GM18505 (cell line): ENCODE data around the gene AIP.

Experiments used
- ATAC-seq: cut with Tn5 transposase; IDR thresholded peaks from one replicate; pipeline ENCODE4 v1.9.1; 2021; ENCODE audit not compliant: unreplicated experiment
- POLR2A ChIP-seq: IDR thresholded peaks from 4 replicates; pipeline ENCODE4 v1.6.1; 2011; ENCODE audit warnings: borderline replicate concordance; ENCODE audit not compliant: insufficient read depth, insufficient read length; ENCODE audit errors: extremely low read depth

Gene AIP

DNA sequence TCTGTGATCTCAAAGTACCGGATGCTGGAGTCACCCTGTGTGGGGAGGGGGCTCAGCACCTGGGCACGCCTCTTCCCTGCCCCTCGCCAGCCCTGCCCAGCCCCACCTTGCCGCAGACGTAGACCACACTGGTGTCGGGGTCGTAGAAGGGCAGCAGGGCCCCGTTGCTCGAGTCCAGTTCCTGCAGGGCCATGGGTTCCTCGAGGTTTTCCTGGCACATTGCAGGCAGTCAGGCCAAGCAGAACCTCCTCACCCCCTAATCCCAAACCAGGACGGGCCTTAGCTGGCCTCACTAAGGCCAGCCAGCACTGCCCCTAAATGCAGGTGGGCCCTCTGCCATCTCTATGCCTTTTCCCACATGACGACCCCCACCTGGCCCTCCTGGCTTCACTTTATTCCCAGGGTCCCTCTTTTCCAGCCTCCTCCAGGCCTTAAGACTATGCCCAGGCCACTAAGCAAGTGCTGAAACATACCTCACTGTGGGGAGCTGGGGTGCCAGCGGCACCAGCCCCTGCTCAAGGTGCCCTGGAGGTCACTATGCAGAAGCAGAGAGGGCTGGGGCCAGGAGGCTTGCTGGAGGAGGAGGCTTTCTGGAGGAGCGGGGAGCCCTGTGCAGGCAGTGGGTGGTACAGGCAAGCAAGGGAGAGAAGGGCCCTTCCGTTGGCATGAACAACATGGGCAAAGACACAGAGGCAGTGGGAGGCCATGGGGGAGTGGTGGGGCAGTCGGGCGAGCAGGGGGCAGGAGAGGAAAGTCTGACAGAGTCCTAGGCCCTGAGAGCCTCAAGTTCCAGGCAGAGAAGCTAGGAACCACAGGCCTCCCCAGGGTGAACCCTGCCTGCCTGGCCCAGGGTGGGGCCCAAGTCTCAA, 42.4 kb upstream of the AIP start:
- no peak for TF ChIP-seq POLR2A
- ATAC-seq = no peak

DNA sequence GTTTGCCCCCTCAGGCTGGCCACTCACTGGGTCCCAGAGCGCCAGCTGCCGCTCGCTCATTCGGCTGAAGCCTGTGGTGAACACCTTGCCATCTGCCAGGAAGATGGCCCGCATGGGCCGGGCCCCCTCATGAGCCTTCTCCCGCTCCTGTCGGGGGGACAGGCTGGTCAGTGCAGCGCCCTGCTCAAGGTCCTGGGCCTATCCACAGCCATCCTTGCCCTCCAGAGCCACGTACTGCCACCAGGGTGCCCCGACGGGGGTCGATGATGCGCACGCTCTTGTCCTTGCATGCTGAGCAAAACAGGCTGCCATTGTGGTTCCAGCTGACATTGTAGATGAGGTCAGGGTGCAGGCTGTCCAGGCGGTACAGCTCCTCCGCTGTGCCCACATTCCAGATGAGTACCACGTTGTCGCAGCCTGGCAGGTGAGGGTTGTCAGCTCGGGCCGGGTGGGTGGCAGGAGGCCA, 41.7 kb upstream of the AIP start:
- ATAC-seq = no peak
- peak; percentile 40 for TF ChIP-seq POLR2A

DNA sequence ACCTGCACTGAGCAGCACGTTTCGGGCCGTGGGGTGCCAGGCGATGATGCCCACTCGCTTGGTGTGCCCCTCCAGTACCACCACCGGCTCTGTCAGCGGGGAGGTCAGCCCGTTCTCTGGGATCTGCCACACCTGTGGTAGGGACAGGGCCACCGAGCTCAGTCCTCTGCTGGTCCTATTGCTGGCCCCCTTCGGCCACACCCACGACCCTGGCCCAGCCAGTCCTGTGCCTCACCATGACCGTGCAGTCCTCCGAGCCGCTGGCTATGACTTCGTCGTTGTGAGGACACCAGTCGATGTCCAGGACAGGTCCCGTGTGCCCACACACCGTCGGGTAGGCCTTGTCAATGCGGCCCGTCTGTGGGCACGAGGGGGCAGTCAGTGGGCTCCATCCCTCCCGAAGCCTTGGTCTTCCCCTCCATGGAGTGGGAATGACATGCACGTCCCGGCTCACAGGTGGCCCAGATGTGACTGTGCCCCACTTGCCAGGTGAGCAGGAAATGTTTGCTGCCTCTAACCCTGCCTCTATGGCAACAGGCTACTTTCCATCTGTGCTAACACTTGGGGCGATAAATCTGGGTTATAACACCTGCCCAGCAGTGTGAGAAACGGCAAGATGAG, 41.0 kb upstream of the AIP start:
- ATAC-seq = no peak
- TF ChIP-seq POLR2A = peak; percentile 7

DNA sequence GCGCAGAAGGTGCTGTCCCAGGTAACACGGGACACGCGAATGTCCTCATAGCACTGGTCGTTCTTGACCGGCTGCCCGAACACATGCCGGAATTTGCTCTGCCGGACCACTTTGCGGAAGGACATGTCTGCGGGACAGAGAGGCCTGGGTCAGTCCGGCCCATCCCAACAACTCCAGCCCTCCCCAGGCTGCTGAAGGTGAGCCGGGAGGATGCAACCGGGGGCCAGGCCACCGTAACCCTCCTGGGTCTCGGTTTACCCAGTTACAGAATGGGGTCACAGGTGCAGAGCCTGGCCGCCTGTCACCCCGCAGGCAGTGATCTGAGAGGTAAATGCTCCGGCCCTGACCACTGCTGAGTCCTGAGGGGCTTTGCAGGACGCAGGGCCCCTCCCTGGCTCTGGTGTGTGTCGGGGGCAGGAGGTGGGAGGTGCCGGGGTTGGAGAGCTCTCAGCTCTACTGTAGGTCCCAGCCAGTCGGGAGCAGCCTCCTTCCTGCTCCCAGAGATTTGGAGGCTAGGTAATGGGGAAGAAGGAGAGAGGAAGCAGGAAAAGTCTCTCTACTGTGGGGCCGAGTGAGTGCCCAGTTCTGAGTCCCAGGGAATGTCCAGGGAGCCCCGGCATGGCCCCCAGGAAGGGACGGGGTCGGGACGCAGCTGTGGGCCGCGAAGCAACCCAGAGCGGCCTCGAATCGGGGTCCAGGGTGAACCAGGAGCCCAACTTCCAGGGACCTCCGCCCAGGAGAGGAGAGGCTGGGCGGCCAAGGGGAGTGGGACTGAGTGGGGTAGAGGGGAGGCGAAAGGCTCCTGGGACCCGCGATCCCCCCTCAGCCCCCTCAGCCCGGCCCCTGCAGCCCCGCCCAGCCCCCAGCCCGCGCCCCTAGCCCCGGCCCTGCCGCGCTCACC, 40.1 kb upstream of the AIP start:
- ATAC-seq = no peak
- peak; percentile 10 for TF ChIP-seq POLR2A

DNA sequence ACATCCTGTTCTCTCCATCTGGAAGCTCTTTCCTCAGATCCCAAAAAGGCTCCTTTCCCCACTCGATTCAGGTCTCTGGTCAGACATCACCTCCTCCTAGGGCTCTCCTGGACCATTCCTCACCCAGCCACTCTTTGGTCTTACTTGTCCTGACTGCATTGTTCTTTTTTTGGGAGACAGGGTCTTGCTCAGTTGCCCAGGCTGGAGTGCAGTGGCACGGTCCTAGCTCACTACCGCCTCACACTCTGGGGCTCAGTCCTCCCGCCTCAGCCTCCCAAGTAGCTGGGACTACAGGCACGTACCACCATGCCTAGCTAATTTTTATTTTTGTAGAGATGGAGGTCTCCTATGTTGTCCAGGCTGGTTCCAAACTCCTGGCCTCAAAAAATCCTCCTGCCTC, 37.3 kb upstream of the AIP start:
- no peak for TF ChIP-seq POLR2A
- no peak for ATAC-seq

DNA sequence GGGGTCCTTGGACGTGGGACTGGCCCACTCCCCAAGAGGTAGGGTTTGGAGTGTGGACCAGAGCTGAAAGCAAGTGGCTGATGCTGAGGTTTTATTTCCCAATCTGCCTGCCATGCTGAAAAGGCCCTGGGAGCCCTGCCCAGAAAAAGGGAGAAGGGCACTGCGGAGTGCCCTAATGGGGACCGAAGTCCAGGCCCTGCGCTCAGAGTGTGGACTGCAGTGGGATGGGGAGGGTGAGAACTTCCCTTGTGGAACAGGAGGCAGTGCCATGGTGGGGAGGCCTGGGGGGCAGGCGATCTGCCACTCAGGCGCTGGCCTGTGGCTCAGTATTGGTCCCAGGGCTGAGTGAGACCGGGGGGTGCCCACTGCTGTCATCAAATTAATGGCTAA, 34.6 kb upstream of the AIP start:
- no peak for ATAC-seq
- TF ChIP-seq POLR2A = no peak

DNA sequence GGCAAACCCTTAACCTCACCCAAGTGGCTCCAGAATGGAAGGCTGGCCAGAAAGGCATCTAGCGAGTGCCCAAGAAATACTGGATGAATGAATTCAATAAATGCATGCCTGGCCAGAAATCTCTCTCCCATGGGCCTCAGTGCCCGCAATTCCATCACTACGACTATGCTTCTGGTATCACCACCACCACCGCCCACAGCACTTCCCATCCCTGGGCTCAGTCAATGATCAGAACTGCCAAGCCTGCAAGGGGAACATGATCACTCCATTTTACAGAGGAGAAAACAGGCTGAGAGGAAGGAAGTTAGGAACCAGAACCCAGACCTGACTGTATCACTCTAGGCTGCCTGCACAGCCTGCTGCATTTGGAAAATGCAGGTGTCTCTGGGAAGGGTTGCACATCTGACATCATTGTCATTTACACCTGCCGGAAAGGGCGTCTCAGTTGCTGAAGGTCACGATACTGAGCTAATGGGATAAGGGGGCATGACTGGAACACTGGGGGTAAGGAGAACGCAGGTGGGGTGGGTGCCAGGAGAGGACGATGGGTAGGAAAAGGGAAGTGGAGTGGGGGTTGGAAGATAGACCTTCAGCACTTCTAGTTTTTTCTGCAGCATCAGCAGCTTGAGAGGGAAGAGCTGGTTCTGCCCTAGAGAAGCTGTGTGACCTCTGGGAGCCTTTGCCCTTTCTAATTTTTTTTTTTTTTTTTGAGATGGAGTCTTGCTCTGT, 33.5 kb upstream of the AIP start:
- ATAC-seq = no peak
- TF ChIP-seq POLR2A = no peak

DNA sequence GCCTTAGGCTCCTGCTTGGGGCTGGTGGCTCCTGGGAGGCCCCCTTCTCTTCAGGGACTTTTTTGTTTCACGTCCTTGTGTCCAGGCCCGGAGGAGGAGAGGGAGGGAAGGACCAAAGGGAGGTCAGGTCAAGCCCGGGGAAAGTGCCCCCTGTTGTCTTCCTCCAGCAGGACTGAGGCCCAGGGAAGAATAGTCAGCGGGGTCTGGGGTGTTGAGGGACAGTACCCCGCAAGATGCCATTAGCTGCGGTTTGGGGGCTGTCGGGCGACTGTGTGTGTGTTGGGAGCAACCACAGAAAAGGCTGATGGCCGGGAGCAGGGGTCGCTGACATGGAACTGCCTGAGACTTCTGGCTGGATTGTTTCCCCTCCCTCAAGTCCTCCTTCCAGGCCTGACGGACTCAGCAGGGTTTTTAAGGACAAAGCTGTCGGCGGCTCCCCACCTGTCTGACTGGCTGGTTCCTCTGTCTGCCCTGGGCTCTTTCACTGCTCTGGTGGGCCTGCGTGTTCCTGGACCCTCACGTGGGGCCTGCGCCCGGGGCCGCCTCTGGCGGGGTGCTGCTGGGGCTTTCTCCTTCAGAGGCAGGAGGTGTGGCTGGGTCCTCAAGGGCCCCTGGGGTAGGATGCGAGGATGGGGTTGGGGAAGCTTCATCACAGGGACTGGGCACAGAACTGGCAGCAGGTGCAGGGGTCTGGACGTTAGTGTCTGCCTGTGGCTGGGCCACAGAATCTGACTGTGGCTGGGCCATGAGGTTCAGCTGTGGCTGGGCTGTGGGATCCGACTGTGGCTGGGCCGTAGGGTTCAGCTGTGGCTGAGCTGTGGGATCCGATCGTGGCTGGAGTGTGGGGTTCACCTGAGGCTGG, 31.8 kb upstream of the AIP start:
- no peak for ATAC-seq
- no peak for TF ChIP-seq POLR2A

DNA sequence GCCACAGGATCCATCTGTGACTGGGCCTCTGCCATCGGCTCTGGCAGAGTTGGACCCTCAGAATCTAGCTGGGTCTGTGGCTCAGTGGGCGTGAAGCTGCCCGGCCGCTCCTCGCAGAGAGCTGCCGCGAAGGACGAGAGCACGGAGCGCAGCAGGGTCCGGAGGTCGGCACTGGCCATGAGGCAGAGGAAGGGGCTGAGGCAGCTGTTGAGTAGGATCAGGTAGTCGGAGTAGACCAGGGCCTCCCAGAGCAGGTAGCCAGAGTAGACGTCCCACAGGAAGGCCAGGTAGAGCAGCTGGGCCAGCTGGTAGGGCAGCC, 31.2 kb upstream of the AIP start:
- no peak for ATAC-seq
- TF ChIP-seq POLR2A = no peak

DNA sequence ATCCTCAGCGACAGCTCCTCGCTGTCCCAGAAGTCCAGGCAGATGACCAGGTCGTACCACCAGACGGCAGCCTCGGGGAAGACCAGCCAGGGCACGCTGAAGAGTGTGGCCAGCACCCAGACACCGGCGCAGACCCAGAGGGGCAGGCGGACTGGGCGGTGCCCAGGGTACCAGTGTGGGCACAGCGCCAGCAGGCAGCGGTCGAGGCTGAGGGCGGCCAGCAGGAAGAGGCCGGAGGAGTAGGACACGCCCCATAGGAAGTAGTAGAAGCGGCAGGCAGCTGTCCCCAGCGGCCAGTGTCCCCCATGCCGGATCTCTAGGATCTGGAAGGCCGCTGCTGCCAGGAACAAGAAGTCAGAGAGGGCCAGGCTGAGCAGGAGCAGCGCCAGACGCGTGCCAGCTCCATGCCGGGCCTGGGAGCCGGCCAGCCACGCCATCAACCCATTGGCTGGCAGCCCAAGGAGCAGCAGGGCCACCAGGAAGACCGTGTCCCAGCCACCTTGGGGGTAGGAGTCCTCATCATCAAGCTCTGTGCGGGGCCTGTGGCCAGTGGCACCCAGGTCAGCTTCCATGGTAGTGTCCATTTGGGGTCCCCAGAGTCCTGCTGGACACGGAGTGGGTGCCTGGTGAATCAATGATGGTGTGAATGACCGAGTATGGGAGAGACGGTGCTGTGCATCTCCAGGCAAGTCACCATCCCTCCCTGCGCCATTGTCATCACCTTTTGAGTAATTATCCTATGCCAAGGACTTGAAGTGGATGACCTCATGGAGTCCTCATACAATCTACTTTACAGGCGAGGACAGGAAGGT, 30.5 kb upstream of the AIP start, which contains the start of gene GPR152:
TSS of gene GPR152 (minus strand) at position 589 of the 812 bp plus-strand sequence. CDS start at position 584, 5 bp downstream.
- ATAC-seq = no peak
- TF ChIP-seq POLR2A = no peak

DNA sequence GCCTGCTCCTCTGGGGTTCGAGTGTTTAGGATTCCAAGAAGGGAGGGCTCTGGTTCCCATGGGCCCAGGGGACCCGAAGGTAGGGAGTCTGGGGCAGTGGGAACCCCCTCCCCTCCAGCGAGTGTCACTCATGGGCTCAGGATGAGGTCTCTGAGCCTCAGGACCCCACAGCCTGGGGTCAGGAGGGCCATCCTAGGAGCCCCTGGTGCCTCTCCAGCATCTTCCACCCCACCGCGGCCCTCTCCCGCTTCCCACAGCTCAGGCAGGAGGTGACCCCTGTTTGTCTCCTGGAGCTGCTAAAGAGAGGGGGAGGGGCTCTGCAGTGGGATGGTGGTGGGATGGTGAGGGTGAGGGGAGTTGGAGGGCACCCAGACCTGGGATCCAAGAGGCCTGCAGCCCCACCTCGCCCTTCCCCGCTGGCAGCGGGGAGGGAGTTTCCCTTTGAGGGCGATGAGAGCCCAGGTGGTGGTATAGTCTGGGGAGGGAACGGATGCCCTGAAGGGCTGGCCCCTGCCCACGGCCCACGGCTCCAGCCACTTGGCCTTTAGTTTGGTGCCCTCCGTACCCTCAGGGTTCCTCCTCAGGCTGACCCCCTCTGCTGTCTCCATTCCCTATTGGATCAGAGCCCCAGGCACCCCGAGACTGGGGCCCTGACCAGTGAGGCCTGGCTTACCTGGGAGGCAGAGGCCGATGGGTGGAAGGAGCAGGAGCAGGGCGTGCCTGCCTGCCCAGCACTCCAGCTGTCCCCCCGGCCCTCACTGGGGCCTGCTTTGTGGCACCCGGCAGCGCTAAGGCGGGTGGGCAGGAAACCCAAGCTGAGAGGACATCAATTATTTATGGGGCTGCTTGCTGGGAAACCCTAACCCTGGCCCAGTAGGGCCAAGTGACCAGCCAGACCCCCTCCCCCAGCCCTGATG, 28.8 kb upstream of the AIP start:
- ATAC-seq = no peak
- no peak for TF ChIP-seq POLR2A

DNA sequence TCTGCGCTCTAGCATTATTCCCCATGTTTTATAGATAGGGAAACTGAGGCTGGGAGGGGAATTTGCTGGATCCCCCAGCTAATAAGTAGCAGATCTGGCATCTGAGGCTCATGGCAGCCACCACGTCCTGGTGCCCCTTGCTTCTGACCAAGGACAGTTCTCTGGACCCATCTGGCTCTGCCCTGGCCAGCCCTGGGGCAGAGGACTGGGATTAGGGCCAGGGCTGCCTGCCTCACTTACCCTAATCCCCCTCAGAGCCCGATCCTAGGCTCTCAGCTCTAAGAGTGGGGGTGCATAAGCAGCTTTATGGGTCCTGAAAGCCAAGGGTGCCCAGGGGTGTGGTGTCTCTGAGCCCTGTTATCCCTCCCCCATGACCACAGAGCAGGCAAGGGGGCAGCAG, 27.8 kb upstream of the AIP start, which contains the start of gene CABP4:
TSS of gene CABP4 (plus strand) at position 301 of the 400 bp plus-strand sequence. CDS start at position 371, 70 bp downstream.
- TF ChIP-seq POLR2A = no peak
- ATAC-seq = no peak
